NAMALWA (cell line): ENCODE measurements around the gene PLEKHA4.
"Not testable (repeated sequence)": the region's sequence is repeated elsewhere in the genome, so short reads cannot be mapped to it uniquely, and the experiment has no call there.

ENCODE experiments used
- DNase-seq: peaks from one replicate; pipeline ENCODE4 v3.0.0-alpha.2; 2015; ENCODE audit warnings: low spot score

PLEKHA4 gene

GRCh38 chr19:48797103-48797502, 71.3 kb downstream of the PLEKHA4 start:
- no peak for DNase-seq

- no peak for DNase-seq
Observed at GRCh38 chr19:48796298-48797083, 71.9 kb downstream of the PLEKHA4 start.

- no peak for DNase-seq
Observed at GRCh38 chr19:48795685-48796070, 72.7 kb downstream of the PLEKHA4 start.

GRCh38 chr19:48795055-48795684, 73.2 kb downstream of the PLEKHA4 start:
- peak; percentile 92 for DNase-seq

GRCh38 chr19:48794291-48794690, 74.1 kb downstream of the PLEKHA4 start:
- no peak for DNase-seq

- no peak for DNase-seq
Observed at GRCh38 chr19:48793271-48793670, 75.1 kb downstream of the PLEKHA4 start.

- not testable (repeated sequence) for DNase-seq
Observed at GRCh38 chr19:48787331-48787730, 81.1 kb downstream of the PLEKHA4 start.
